ENCODE measurements around the gene TSPAN17. TPM values are rescaled to one million over a fixed set of nuclear protein-coding genes. Genes with fewer than 3 reads are reported as not detected.

Gene TSPAN17
- total RNA-seq, 1 experiment from 2014 or later, result 23.3 TPM

GRCh38 chr5:176693477-176693851 is 46.2 kb downstream of the TSPAN17 start:
- BruUV-seq (replicated peaks), result no TSS peak
- H3K27me3 ChIP-seq (replicated peaks; ENCODE audit: insufficient read depth, low read depth, low read length, poor library complexity), result no peaks in the 10 kb centered on the region
- TF ChIP-seq CTCF (conservative IDR thresholded peaks at IDR 0.05; ENCODE audit: low read depth, low read length) (no peak), EZH2 (IDR thresholded peaks at IDR 0.05; ENCODE audit: borderline replicate concordance, low read depth, low read length, poor library complexity, severe bottlenecking) (no peak)
- intact Hi-C loops (cut with micrococcal nuclease; ENCODE audit: unreplicated experiment), result no loop called here
- H3K4me1 ChIP-seq (ENCODE audit: insufficient read depth, low read length, poor library complexity, severe bottlenecking), result no peaks in the 10 kb centered on the region
- H3K4me3 ChIP-seq (ENCODE audit: low read depth, low read length, poor library complexity, severe bottlenecking), result no peak overlapping the region
- no peaks in the 10 kb centered on the region for H3K9me3 ChIP-seq (ENCODE audit: low read depth, low read length, poor library complexity, severe bottlenecking)
- H3K36me3 ChIP-seq (ENCODE audit: insufficient read depth, low read length, poor library complexity, severe bottlenecking), result no peaks in the 10 kb centered on the region
- H3K27ac ChIP-seq (ENCODE audit: low read depth, low read length, poor library complexity, severe bottlenecking), result no peak overlapping the region
- CTCF ChIA-PET, result no interaction called here
- POLR2A ChIA-PET (ENCODE audit: low non-redundant PET), result interaction anchor here (0.7 kb wide), 1 partner anchor 76 kb away, joined by 3 read pairs; no protein-coding TSS in a partner anchor
- DNase-seq (ENCODE audit: low spot score), result no peak

GRCh38 chr5:176694146-176694545 is 46.9 kb downstream of the TSPAN17 start:
- BruUV-seq (replicated peaks), result no TSS peak
- H3K9me3 ChIP-seq (ENCODE audit: low read depth, low read length, poor library complexity, severe bottlenecking), result no peaks in the 10 kb centered on the region
- TF ChIP-seq EZH2 (IDR thresholded peaks at IDR 0.05; ENCODE audit: borderline replicate concordance, low read depth, low read length, poor library complexity, severe bottlenecking), result no peak
- TF ChIP-seq CTCF (conservative IDR thresholded peaks at IDR 0.05; ENCODE audit: low read depth, low read length), result no peak
- no peak for DNase-seq (ENCODE audit: low spot score)
- no peak overlapping the region for H3K4me3 ChIP-seq (ENCODE audit: low read depth, low read length, poor library complexity, severe bottlenecking)
- no peaks in the 10 kb centered on the region for H3K27me3 ChIP-seq (replicated peaks; ENCODE audit: insufficient read depth, low read depth, low read length, poor library complexity)
- no peaks in the 10 kb centered on the region for H3K4me1 ChIP-seq (ENCODE audit: insufficient read depth, low read length, poor library complexity, severe bottlenecking)
- H3K27ac ChIP-seq (ENCODE audit: low read depth, low read length, poor library complexity, severe bottlenecking), result no peak overlapping the region
- H3K36me3 ChIP-seq (ENCODE audit: insufficient read depth, low read length, poor library complexity, severe bottlenecking), result no peaks in the 10 kb centered on the region
- ChIA-PET POLR2A (ENCODE audit: low non-redundant PET) (no interaction called here), CTCF (no interaction called here)
- intact Hi-C loops (cut with micrococcal nuclease; ENCODE audit: unreplicated experiment), result no loop called here

GRCh38 chr5:176694631-176695030 is 47.3 kb downstream of the TSPAN17 start:
- intact Hi-C loops (cut with micrococcal nuclease; ENCODE audit: unreplicated experiment), result no loop called here
- Histone ChIP-seq H3K27me3 (replicated peaks; ENCODE audit: insufficient read depth, low read depth, low read length, poor library complexity) (no peaks in the 10 kb centered on the region), H3K4me1 (ENCODE audit: insufficient read depth, low read length, poor library complexity, severe bottlenecking) (no peaks in the 10 kb centered on the region), H3K36me3 (ENCODE audit: insufficient read depth, low read length, poor library complexity, severe bottlenecking) (no peaks in the 10 kb centered on the region), H3K9me3 (ENCODE audit: low read depth, low read length, poor library complexity, severe bottlenecking) (no peaks in the 10 kb centered on the region), H3K4me3 (ENCODE audit: low read depth, low read length, poor library complexity, severe bottlenecking) (no peak overlapping the region), H3K27ac (ENCODE audit: low read depth, low read length, poor library complexity, severe bottlenecking) (no peak overlapping the region)
- no TSS peak for BruUV-seq (replicated peaks)
- DNase-seq (ENCODE audit: low spot score), result no peak
- TF ChIP-seq CTCF (conservative IDR thresholded peaks at IDR 0.05; ENCODE audit: low read depth, low read length) (no peak), EZH2 (IDR thresholded peaks at IDR 0.05; ENCODE audit: borderline replicate concordance, low read depth, low read length, poor library complexity, severe bottlenecking) (no peak)
- ChIA-PET POLR2A (ENCODE audit: low non-redundant PET) (no interaction called here), CTCF (no interaction called here)

Measured in A673 (cell line).